DND-41 (cell line): ENCODE results near the gene DSG1.

Experiments
- ATAC-seq: fragments of 200-7000 bp; cut with Tn5 transposase; 3 replicates; pipeline ENCODE4 v1.9.1; 2021; ENCODE audit warnings: low read depth; ENCODE audit not compliant: insufficient read depth
- DNase-seq: peaks from one replicate; pipeline ENCODE4 v3.0.0-alpha.2; 2020
- H2AFZ ChIP-seq: 2 replicates; pipeline ENCODE4 v1.6.0; 2012; ENCODE audit warnings: low read depth, low read length
- H3K27ac ChIP-seq: 2 replicates; pipeline ENCODE4 v1.5.1; 2012; ENCODE audit warnings: low read length, inconsistent platforms
- H3K27me3 ChIP-seq: fragments of 200-600 bp; sonication (generic); 2 replicates; pipeline ENCODE4 v1.6.0; 2012; ENCODE audit warnings: low read length, mild to moderate bottlenecking, inconsistent platforms; ENCODE audit not compliant: insufficient read depth, poor library complexity
- H3K36me3 ChIP-seq: 2 replicates; pipeline ENCODE4 v1.5.1; 2012; ENCODE audit warnings: low read length, inconsistent platforms; ENCODE audit not compliant: insufficient read depth
- H3K4me1 ChIP-seq: 2 replicates; pipeline ENCODE4 v1.5.1; 2012; ENCODE audit warnings: mild to moderate bottlenecking, low read length; ENCODE audit not compliant: insufficient read depth
- H3K4me2 ChIP-seq: 2 replicates; pipeline ENCODE4 v1.6.0; 2012; ENCODE audit warnings: mild to moderate bottlenecking, moderate library complexity, low read length, inconsistent platforms; ENCODE audit not compliant: insufficient read depth
- H3K4me3 ChIP-seq, 2 experiments: fragments of 200-600 bp in 1 of 2; shearing (Covaris generic) in 1 of 2; 2 replicates each; pipeline ENCODE4 v1.5.1; 2012 to 2016; ENCODE audit warnings: inconsistent platforms in 2 of 2, low read length in 2 of 2, mild to moderate bottlenecking in 2 of 2, low read depth in 1 of 2, moderate library complexity in 1 of 2
- H3K79me2 ChIP-seq: 2 replicates; pipeline ENCODE4 v1.6.0; 2012; ENCODE audit warnings: low read length, inconsistent platforms; ENCODE audit not compliant: insufficient read depth
- H3K9ac ChIP-seq: 2 replicates; pipeline ENCODE4 v1.6.0; 2012; ENCODE audit warnings: low read depth, mild to moderate bottlenecking, inconsistent platforms, low read length, moderate library complexity
- H3K9me3 ChIP-seq: 2 replicates; pipeline ENCODE4 v1.5.1; 2012; ENCODE audit warnings: low read length, moderate library complexity, mild to moderate bottlenecking, inconsistent platforms; ENCODE audit not compliant: insufficient read depth, severe bottlenecking
- H4K20me1 ChIP-seq: 2 replicates; pipeline ENCODE4 v1.6.0; 2012; ENCODE audit warnings: low read length; ENCODE audit not compliant: insufficient read depth
- CTCF ChIP-seq: IDR thresholded peaks from 2 replicates; pipeline ENCODE4 v1.5.1; 2012; ENCODE audit warnings: borderline replicate concordance, low read length, moderate library complexity, mild to moderate bottlenecking; ENCODE audit not compliant: poor library complexity, severe bottlenecking; ENCODE audit errors: extremely low read depth
- EZH2 ChIP-seq: IDR thresholded peaks from 3 replicates; pipeline ENCODE4 v1.6.1; 2012; ENCODE audit warnings: borderline replicate concordance, low read depth, mild to moderate bottlenecking, moderate library complexity, low read length, inconsistent platforms; ENCODE audit not compliant: severe bottlenecking

The DSG1 gene

GRCh38 chr18:31291688-31292087 is 26.3 kb upstream of the DSG1 start:
- Histone ChIP-seq H3K36me3 (no peaks in the 10 kb centered on the region), H3K4me2 (no peak overlapping the region), H3K27ac (no peak overlapping the region), H3K4me1 (no peaks in the 10 kb centered on the region), H4K20me1 (no peaks in the 10 kb centered on the region), H3K9ac (no peak overlapping the region), H3K9me3 (no peaks in the 10 kb centered on the region), H3K4me3 (no peak overlapping the region), H3K27me3 (no peaks in the 10 kb centered on the region), H3K79me2 (no peaks in the 10 kb centered on the region), H2AFZ (no peak overlapping the region)
- ATAC-seq (no peak), DNase-seq (no peak)
- no peak for TF ChIP-seq EZH2
- TF ChIP-seq CTCF: no peak

- H3K9me3 ChIP-seq: no peaks in the 10 kb centered on the region
- no peak for DNase-seq
- no peak overlapping the region for H3K4me2 ChIP-seq
- no peak for ATAC-seq
- no peak overlapping the region for H3K9ac ChIP-seq
- H3K36me3 ChIP-seq: no peaks in the 10 kb centered on the region
- no peak overlapping the region for H2AFZ ChIP-seq
- no peak overlapping the region for H3K4me3 ChIP-seq
- H4K20me1 ChIP-seq: no peaks in the 10 kb centered on the region
- no peaks in the 10 kb centered on the region for H3K79me2 ChIP-seq
- H3K27ac ChIP-seq: no peak overlapping the region
- TF ChIP-seq EZH2 (no peak), CTCF (no peak)
- no peaks in the 10 kb centered on the region for H3K4me1 ChIP-seq
- H3K27me3 ChIP-seq: no peaks in the 10 kb centered on the region
Observed at GRCh38 chr18:31294199-31294747, 23.7 kb upstream of the DSG1 start.

GRCh38 chr18:31297248-31297647 is 20.7 kb upstream of the DSG1 start:
- Histone ChIP-seq H3K9me3 (no peaks in the 10 kb centered on the region), H3K27ac (no peak overlapping the region), H2AFZ (no peak overlapping the region), H3K4me3 (no peak overlapping the region), H3K4me2 (no peak overlapping the region), H3K79me2 (no peaks in the 10 kb centered on the region), H3K4me1 (no peaks in the 10 kb centered on the region), H3K9ac (no peak overlapping the region), H4K20me1 (no peaks in the 10 kb centered on the region), H3K27me3 (no peaks in the 10 kb centered on the region), H3K36me3 (no peaks in the 10 kb centered on the region)
- DNase-seq (no peak), ATAC-seq (no peak)
- no peak for TF ChIP-seq EZH2
- no peak for TF ChIP-seq CTCF

- Histone ChIP-seq H3K4me2 (no peak overlapping the region), H4K20me1 (no peaks in the 10 kb centered on the region), H3K79me2 (no peaks in the 10 kb centered on the region), H3K9me3 (no peaks in the 10 kb centered on the region), H3K27me3 (no peaks in the 10 kb centered on the region), H3K36me3 (no peaks in the 10 kb centered on the region), H2AFZ (no peak overlapping the region), H3K4me1 (no peaks in the 10 kb centered on the region), H3K4me3 (no peak overlapping the region), H3K27ac (no peak overlapping the region), H3K9ac (no peak overlapping the region)
- DNase-seq: no peak
- ATAC-seq: no peak
- TF ChIP-seq EZH2: no peak
- TF ChIP-seq CTCF: no peak
Observed at GRCh38 chr18:31301201-31301655, 16.7 kb upstream of the DSG1 start.
